HG03045 (cell line): ENCODE measurements around the gene HACD2.

Source experiments
- ATAC-seq: cut with Tn5 transposase; IDR thresholded peaks from one replicate; pipeline ENCODE4 v1.9.1; 2021; ENCODE audit warnings: mild to moderate bottlenecking, moderate library complexity; ENCODE audit not compliant: unreplicated experiment

The HACD2 gene

DNA sequence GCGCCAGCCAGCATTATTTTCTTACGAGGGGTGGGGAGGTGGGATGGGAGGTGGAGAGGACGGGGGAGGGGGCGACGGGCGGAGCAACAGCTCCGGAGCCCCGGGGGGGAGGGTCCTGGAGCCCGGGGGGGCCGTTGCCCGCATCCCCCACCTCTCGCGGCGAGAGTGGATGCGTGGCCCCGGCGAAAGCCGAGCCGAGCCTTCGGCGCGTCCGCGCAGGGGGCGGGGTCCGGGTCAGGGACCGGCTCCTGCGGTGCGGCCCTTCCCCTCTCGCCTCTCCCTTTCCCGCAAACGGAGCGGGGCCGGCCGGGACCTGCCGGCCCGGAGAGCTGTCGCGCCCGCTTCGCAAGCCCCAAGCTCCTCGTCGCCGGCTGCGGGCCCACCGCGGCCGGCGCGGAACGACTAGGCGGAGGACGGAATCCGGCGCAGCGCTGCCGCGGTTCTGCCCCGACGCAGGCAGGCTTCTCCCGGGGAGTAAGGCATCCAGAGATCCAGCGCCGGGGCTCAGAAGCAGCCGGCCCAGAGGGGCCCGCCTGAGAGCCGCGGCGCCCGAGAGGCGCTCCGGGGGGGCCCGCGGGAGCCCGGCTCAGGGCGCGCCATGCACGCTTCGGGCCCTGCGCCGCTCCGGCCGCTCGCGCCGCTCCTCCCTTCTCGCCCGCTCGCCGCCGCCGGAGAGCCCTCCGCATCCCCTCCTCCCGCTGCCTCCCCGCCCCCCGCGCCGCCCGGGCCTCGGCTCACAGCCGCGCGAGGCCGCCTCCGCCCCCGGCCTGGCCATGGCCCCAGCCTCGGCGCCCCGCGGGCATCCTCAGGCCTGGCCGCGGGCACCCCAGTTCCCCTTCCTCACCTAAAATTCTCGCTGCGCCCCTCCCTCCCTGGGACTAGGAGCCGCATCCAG is 135.5 kb downstream of the HACD2 start:
- ATAC-seq, result no peak

DNA sequence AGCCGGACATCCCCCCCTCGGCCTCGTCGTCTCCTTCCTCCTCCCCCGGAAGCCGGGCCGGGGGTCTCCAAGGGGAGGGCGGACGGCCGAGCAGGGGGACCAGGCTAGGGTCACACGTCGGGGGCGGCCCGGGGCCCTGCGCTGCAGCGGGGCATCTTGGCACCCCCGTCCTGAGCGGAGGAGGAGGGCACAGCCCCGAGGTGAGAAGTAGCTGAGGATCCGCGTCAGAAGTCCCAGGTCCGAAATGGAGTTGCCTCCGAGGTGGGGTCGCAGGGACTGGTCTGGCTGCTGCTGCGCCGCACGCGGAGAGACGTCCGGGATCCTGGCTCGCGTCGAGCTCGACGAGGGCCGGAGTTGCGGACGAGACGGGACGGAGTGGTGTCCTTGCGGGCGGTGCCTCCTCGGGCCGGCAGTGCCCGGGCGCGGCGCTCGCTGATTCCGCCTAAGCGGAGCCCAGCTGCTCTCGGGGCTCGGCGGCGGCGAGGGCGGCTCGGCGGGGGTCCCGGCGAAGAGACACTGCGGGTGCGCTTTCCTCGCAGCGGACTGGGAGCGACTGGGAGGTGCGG is 136.2 kb downstream of the HACD2 start, which contains the start of gene ADCY5:
Gene ADCY5 (minus strand): TSS at position 555 of the 566 bp plus-strand sequence. CDS start 545 bp downstream, at position 10.
- no peak for ATAC-seq

DNA sequence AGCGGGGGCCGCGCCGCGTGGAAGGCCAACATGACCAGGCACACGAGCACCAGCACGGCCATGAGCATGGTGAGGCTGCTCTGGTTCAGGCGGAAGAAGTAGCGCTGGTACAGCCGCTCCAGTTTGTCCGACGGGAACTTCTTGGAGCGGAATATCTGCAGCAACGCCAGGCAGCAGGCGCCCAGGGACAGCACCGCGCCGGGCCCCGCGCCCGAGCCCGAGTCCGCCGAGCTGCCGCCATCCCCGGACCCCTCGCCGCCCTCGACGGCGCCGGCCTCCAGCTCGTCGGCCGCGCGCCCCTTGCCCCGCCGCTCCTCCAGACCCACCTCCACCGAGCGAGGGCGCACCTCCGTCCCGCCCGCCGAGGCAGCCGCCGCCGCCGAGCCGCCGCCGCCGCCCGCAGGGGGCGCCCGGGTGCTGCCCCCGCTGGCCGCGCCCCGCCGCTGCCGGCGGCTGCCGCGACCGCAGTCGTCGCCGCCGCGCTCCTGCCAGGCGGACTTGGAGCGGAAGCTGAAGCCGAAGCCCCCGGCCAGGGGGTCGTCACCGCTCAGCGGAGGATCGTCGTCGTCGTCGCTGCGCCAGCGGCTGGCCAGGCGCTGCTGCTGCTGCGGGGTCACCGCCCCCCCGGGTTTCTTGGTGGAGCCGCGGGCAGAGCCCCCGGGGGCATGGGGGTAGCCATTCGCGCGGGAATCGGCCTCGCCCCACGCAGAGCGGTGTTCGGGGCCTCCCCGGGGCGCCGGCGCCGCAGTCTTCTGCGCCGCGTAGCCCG is 136.9 kb downstream of the HACD2 start:
- ATAC-seq, result no peak

GRCh38 chr3:123447416-123447748 is 137.5 kb downstream of the HACD2 start:
- no peak for ATAC-seq

DNA sequence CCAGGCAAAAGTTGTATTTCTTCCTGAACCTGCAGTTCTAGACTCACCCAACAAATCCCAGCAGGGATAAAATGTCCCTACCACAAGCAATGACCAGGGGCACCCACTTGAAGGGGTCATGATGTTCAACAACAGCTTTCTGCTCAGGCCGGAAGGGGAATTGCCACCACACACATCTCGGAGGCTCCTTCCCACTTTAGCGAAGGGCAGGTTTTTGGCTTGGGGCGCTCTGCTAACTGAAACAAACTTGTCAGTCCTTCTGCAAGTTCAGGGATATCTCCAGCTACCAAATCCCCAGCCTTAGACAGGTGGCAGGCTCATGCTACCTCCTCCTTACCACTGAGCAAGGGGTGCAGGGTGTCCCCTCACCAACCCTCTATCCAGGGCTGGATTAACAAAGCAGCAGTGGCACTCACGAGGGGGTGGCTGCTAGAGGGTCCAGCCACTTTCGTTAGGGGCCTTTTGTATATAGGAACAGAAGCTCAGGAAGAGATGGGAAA is 138.2 kb downstream of the HACD2 start:
- ATAC-seq, result no peak

DNA sequence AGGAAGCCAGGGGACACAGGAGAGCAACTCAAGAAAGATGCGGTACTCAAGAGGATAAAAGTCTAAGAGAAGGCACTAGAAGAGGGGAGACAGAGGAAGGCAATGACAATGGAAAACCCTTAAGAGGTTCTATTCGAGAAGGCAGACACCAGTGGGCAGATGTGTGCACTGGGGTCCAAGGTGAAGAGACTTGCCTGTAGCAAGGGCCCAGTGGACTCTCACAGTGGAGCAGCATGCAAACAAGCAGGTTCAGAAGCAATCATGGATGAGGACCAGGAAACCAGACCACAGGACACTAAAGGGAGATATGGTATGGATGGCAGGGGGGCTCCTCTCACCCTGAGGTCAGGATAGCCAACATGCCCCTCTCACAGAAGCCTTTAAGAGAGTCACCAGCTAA is 138.6 kb downstream of the HACD2 start:
- no peak for ATAC-seq

- ATAC-seq, result no peak
Observed at GRCh38 chr3:123445702-123446101, 139.2 kb downstream of the HACD2 start.

DNA sequence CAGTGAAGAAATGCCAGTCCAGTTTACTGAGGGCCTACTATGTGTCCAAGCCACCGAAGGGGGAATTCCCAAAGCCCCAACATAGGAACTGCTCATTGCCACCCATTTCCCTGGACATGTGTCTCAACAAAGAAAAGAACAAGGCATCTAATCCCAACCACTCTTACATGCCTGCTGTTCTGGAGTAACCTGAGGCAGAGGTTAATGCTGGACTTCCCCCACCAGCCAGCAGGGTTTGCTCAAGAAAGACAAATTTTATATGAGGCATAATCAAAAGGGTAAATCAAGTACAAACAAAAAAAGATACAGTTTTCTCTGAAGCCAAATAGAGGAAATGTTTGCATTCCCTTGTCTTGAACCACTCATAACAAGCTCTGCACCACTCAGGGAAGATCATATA is 140.1 kb downstream of the HACD2 start:
- ATAC-seq, result no peak

DNA sequence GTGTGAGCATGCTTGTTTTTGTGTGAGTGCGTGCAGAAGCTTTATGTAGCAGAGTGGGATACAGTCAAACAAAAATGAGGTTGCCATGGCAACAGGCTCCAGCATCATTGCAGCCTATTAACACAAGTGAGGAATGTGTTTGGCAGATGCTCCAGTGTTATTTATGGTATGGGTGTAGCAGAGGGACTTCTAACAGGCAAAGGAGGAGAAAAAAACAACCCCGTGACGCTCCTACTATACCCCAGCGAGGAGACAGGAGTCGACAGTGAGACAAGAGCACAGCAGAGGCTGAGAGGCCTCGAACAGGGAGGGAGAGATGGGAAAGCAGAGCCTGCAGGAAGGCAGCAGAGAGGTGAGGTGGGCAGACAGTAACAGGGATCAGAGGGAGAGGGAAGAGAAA is 140.8 kb downstream of the HACD2 start:
- ATAC-seq, result no peak

DNA sequence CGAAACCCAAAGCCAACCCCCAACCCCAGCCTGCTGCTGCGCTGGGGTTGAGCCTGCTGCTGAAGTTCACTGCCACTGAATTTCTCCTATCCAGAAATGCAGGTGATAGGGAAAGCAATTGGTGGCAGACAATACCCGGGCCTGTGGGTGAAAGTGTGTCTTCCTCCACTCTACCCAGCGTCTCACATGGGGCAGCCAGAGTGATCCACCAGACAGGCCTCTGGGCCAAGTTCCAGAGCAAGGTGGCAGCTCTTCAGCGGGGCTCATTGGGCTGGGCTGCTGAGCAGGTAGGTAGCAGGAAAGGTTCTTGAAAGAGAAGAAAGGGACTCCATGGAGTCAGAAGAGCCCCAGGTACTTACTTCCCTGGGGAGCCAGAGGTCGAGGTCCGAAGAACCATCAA is 141.9 kb downstream of the HACD2 start:
- ATAC-seq, result no peak

GRCh38 chr3:123442125-123442524 is 142.7 kb downstream of the HACD2 start:
- ATAC-seq, result no peak
